ENCODE data around the gene APOC4. TPM values are rescaled to one million over a fixed set of nuclear protein-coding genes. Genes with fewer than 3 reads are reported as not detected.
"Not testable (repeated sequence)": the region's sequence is repeated elsewhere in the genome, so short reads cannot be mapped to it uniquely, and the experiment has no call there.

Gene APOC4
- total RNA-seq, 3 donors from 2014 or later (not counting 1 experiment from before 2014, with no cell fraction given): not detected

GRCh38 chr19:44925114-44925891, 16.7 kb upstream of the APOC4 start:
- H3K4me3 Mint-ChIP-seq: no peak overlapping the region
- no peaks in the 10 kb centered on the region for H3K36me3 Mint-ChIP-seq
- 20% methylated on average over 7 of the region's 8 CpGs for WGBS (ENCODE audit: insufficient coverage)
- Histone ChIP-seq H3K4me3 (ENCODE audit: low read length) (no peak overlapping the region), H3K9me3 (ENCODE audit: control insufficient read depth, insufficient read depth, low read length) (no peaks in the 10 kb centered on the region), H3K27ac (ENCODE audit: low read length) (no peak overlapping the region), H3K4me1 (ENCODE audit: control insufficient read depth, insufficient read depth, low read length) (peaks cover 12% of the 10 kb centered on the region), H3K27me3 (ENCODE audit: control insufficient read depth, insufficient read depth, low read length) (no peaks in the 10 kb centered on the region), H3K36me3 (ENCODE audit: control insufficient read depth, insufficient read depth, low read length) (no peaks in the 10 kb centered on the region)
- ATAC-seq (peak in 2 of 3 donors; percentile 17 to 31), DNase-seq (no peak)
- no peak for TF ChIP-seq CTCF (IDR thresholded peaks at IDR 0.05)
- no peaks in the 10 kb centered on the region for H3K9me3 Mint-ChIP-seq
- intact Hi-C loops (cut with micrococcal nuclease): no loop called here
- H3K27ac Mint-ChIP-seq: no peak overlapping the region
- H3K4me1 Mint-ChIP-seq: peaks cover 0 to 19% of the 10 kb centered on the region in 2 donors
- peaks cover 9 to 22% of the 10 kb centered on the region in 2 donors for H3K27me3 Mint-ChIP-seq (ENCODE audit: low read depth in 2 of 2)

GRCh38 chr19:44926245-44927077, 15.6 kb upstream of the APOC4 start:
- H3K9me3 Mint-ChIP-seq; DNase-seq; H3K27ac Mint-ChIP-seq; H3K27me3 ChIP-seq (ENCODE audit: control insufficient read depth, insufficient read depth, low read length); H3K4me3 ChIP-seq (ENCODE audit: low read length); H3K9me3 ChIP-seq (ENCODE audit: control insufficient read depth, insufficient read depth, low read length); H3K4me3 Mint-ChIP-seq; H3K36me3 Mint-ChIP-seq; H3K36me3 ChIP-seq (ENCODE audit: control insufficient read depth, insufficient read depth, low read length); H3K27ac ChIP-seq (ENCODE audit: low read length); intact Hi-C loops (cut with micrococcal nuclease): not testable (repeated sequence)
- H3K4me1 ChIP-seq (ENCODE audit: control insufficient read depth, insufficient read depth, low read length): peaks cover 12% of the 10 kb centered on the region
- H3K4me1 Mint-ChIP-seq: peaks cover 0 to 19% of the 10 kb centered on the region in 2 donors
- ATAC-seq: peak in 1 of 3 donors; percentile 18
- WGBS (ENCODE audit: insufficient coverage): 57% methylated on average over 12 of the region's 19 CpGs
- peaks cover 9 to 22% of the 10 kb centered on the region in 2 donors for H3K27me3 Mint-ChIP-seq (ENCODE audit: low read depth in 2 of 2)

GRCh38 chr19:44927746-44928145, 14.3 kb upstream of the APOC4 start:
- Histone ChIP-seq H3K4me3 (ENCODE audit: low read length) (no peak overlapping the region), H3K36me3 (ENCODE audit: control insufficient read depth, insufficient read depth, low read length) (no peaks in the 10 kb centered on the region), H3K27ac (ENCODE audit: low read length) (no peak overlapping the region), H3K27me3 (ENCODE audit: control insufficient read depth, insufficient read depth, low read length) (no peaks in the 10 kb centered on the region), H3K4me1 (ENCODE audit: control insufficient read depth, insufficient read depth, low read length) (peaks cover 12% of the 10 kb centered on the region), H3K9me3 (ENCODE audit: control insufficient read depth, insufficient read depth, low read length) (no peaks in the 10 kb centered on the region)
- Mint-ChIP-seq H3K27me3 (ENCODE audit: low read depth in 2 of 2) (peaks cover 9 to 22% of the 10 kb centered on the region in 2 donors), H3K9me3 (no peaks in the 10 kb centered on the region), H3K4me3 (no peak overlapping the region), H3K27ac (no peak overlapping the region), H3K4me1 (peaks cover 0 to 19% of the 10 kb centered on the region in 2 donors), H3K36me3 (no peaks in the 10 kb centered on the region)
- DNase-seq (no peak), ATAC-seq (no peak)
- no peak for TF ChIP-seq CTCF (IDR thresholded peaks at IDR 0.05)
- WGBS (ENCODE audit: insufficient coverage): 34% methylated on average over 5 of the region's 5 CpGs
- intact Hi-C loops (cut with micrococcal nuclease): no loop called here

- H3K9me3 ChIP-seq (ENCODE audit: control insufficient read depth, insufficient read depth, low read length): no peaks in the 10 kb centered on the region
- no peak overlapping the region for H3K27ac ChIP-seq (ENCODE audit: low read length)
- TF ChIP-seq CTCF (IDR thresholded peaks at IDR 0.05): no peak
- no peak overlapping the region for H3K27ac Mint-ChIP-seq
- H3K4me1 ChIP-seq (ENCODE audit: control insufficient read depth, insufficient read depth, low read length): peaks cover 11% of the 10 kb centered on the region
- H3K4me3 ChIP-seq (ENCODE audit: low read length): no peak overlapping the region
- no peaks in the 10 kb centered on the region for H3K36me3 ChIP-seq (ENCODE audit: control insufficient read depth, insufficient read depth, low read length)
- H3K4me1 Mint-ChIP-seq: peaks cover 0 to 17% of the 10 kb centered on the region in 2 donors
- WGBS (ENCODE audit: insufficient coverage): 94% methylated on average over 7 of the region's 7 CpGs
- no peaks in the 10 kb centered on the region for H3K36me3 Mint-ChIP-seq
- intact Hi-C loops (cut with micrococcal nuclease): no loop called here
- peaks cover 9 to 22% of the 10 kb centered on the region in 2 donors for H3K27me3 Mint-ChIP-seq (ENCODE audit: low read depth in 2 of 2)
- DNase-seq (no peak), ATAC-seq (no peak)
- no peaks in the 10 kb centered on the region for H3K27me3 ChIP-seq (ENCODE audit: control insufficient read depth, insufficient read depth, low read length)
- no peak overlapping the region for H3K4me3 Mint-ChIP-seq
- H3K9me3 Mint-ChIP-seq: no peaks in the 10 kb centered on the region
These were observed 11.9 kb upstream of the APOC4 start for GRCh38 chr19:44930088-44930487.

Data from natural killer cell (primary cell).